ENCODE data around the gene CMTM8. TPM values are rescaled to one million over a fixed set of nuclear protein-coding genes. Genes with fewer than 3 reads are reported as not detected.
A peak's percentile ranks its signal among the peaks of the same experiment; 100 is the strongest.

CMTM8 gene
- total and polyA plus RNA-seq, 8 donors = 1.3 to 8.1 (median 5.3) TPM; not detected in 2

DNA sequence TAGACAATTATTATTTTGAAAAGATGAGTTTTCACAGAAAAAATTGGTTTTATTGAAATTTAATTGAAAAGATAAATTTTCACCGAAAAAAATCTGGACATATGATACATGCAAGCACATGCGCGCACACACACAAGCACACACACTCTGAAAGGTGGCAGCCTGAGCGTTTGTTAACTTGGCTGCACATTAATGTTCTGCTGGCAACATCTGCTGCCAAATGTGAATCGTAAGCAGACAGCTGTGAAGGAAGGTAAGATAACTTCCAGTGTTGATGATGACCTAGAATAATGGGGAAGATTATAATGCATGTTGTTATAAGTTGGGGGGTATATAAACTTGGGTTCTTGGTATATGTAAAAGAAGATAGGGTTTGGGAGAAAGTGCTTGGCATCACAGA is 134.8 kb downstream of the CMTM8 start:
- no peaks in the 10 kb centered on the region for H3K36me3 ChIP-seq
- no peak for DNase-seq
- WGBS, 5 donors = 75 to 81% (median 79%) methylated on average over 5 of the region's 5 CpGs
- H3K27ac ChIP-seq = no peak overlapping the region
- H3K4me1 ChIP-seq = no peaks in the 10 kb centered on the region
- H3K9me3 ChIP-seq = no peaks in the 10 kb centered on the region
- H3K27me3 ChIP-seq = no peaks in the 10 kb centered on the region
- H3K4me3 ChIP-seq = no peak overlapping the region
- no peak for TF ChIP-seq EP300 (IDR thresholded peaks at IDR 0.05)
- TF ChIP-seq POLR2A (IDR thresholded peaks at IDR 0.05) = no peak
- TF ChIP-seq, protein P1, sequence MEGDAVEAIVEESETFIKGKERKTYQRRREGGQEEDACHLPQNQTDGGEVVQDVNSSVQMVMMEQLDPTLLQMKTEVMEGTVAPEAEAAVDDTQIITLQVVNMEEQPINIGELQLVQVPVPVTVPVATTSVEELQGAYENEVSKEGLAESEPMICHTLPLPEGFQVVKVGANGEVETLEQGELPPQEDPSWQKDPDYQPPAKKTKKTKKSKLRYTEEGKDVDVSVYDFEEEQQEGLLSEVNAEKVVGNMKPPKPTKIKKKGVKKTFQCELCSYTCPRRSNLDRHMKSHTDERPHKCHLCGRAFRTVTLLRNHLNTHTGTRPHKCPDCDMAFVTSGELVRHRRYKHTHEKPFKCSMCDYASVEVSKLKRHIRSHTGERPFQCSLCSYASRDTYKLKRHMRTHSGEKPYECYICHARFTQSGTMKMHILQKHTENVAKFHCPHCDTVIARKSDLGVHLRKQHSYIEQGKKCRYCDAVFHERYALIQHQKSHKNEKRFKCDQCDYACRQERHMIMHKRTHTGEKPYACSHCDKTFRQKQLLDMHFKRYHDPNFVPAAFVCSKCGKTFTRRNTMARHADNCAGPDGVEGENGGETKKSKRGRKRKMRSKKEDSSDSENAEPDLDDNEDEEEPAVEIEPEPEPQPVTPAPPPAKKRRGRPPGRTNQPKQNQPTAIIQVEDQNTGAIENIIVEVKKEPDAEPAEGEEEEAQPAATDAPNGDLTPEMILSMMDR (IDR thresholded peaks at IDR 0.05) = no peak
- no peak for TF ChIP-seq POLR2AphosphoS5 (IDR thresholded peaks at IDR 0.05)
- intact Hi-C loops (cut with DNase I; ENCODE audit: low total_unique reads) = no loop called here

DNA sequence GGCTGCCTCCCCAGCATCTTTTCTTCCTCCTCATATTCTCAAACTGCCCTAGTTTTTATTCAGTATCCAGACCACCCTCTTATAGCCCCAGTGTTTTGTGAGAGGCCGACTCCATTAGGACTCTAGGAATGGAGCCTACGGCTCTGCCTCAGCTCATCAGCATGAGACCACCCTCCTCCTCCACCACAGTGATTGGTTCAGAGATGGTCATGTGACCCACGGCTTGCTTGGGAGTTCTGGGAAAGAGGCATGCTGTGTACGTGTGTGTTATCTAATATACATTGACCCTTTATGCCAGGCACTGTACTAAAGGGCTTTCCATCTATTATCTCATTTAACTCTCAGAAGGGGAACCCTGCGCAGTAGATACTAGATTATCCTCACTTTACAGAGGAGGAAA is 135.4 kb downstream of the CMTM8 start:
- 66 to 80% (median 78%) methylated on average over 5 of the region's 5 CpGs for WGBS, 5 donors
- no peaks in the 10 kb centered on the region for H3K9me3 ChIP-seq
- H3K27ac ChIP-seq = no peak overlapping the region
- no peak for TF ChIP-seq POLR2A (IDR thresholded peaks at IDR 0.05)
- no peak for TF ChIP-seq EP300 (IDR thresholded peaks at IDR 0.05)
- TF ChIP-seq, protein P1 (IDR thresholded peaks at IDR 0.05) = no peak
- no peak for TF ChIP-seq POLR2AphosphoS5 (IDR thresholded peaks at IDR 0.05)
- DNase-seq = no peak
- H3K27me3 ChIP-seq = no peaks in the 10 kb centered on the region
- H3K36me3 ChIP-seq = no peaks in the 10 kb centered on the region
- no peak overlapping the region for H3K4me3 ChIP-seq
- no peaks in the 10 kb centered on the region for H3K4me1 ChIP-seq
- intact Hi-C loops (cut with DNase I; ENCODE audit: low total_unique reads) = no loop called here

DNA sequence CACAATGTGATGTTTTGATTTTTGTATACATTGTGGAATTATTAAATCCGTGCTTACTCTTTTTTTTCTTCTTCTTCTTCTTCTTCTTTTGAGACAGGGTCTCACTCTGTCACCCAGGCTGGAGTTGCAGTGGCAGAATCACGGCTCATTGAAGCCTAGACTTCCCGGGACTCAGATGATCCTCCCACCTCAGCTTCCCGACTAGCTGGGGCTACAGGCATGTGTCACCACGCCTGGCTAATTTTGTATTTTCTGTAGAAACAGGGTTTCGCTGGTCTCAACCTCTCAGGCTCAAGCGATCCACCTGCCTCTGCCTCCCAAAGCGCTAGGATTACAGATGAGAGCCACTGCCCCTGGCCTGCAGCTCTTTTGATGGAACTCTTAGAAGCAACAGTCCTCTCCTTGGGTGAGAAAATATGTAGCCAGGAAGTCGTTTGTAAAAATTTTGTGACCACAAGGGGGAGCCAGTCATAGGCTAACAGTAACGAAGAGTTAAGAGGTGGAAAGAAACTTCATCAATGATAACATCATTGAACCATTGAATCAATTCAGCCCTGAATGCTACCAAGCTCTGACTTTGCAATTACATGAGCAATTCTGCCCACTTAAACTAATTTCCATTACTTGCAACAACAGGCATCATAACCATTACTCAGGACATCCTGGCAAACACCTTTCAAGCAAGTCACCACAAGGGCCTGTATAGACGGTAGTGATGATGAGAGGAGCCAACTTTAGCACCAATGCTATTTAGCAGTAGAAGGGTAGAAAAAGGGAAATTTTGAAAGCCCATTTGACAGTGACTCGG is 136.5 kb downstream of the CMTM8 start:
- intact Hi-C loops (cut with DNase I; ENCODE audit: low total_unique reads) = loop anchor here (5.0 kb wide), 1 partner anchor 92 kb away; no protein-coding TSS in a partner anchor
- WGBS, 5 donors = 55 to 61% (median 60%) methylated on average over 12 of the region's 12 CpGs
- Histone ChIP-seq H3K27ac (no peak overlapping the region), H3K9me3 (no peaks in the 10 kb centered on the region), H3K36me3 (no peaks in the 10 kb centered on the region), H3K27me3 (no peaks in the 10 kb centered on the region), H3K4me3 (no peak overlapping the region), H3K4me1 (no peaks in the 10 kb centered on the region)
- peak in 1 of 3 donors; percentile 19 for TF ChIP-seq POLR2AphosphoS5 (IDR thresholded peaks at IDR 0.05)
- TF ChIP-seq EP300 (IDR thresholded peaks at IDR 0.05) = no peak
- TF ChIP-seq, protein P1 (IDR thresholded peaks at IDR 0.05) = peak in 5 of 7 experiments; percentile 37 to 68 (median 65)
- no peak for TF ChIP-seq POLR2A (IDR thresholded peaks at IDR 0.05)
- DNase-seq = peak; percentile 59 to 89

DNA sequence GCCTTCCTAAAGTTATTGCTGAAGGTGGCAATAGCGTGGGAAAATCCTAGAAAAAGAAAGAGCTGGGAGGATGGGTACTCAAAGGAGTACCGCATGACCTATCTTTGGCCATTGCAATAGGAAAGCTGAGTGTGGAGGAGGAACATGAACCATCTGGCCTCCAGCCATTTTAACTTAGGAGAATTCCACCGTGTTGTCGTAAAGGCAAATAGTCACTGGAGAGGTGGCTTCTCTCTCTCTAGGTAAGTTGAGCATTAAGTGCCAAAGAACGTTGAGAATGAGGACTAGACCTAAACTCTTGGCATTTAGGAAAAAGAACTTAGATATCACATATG is 137.1 kb downstream of the CMTM8 start:
- Histone ChIP-seq H3K4me3 (no peak overlapping the region), H3K27me3 (no peaks in the 10 kb centered on the region), H3K36me3 (no peaks in the 10 kb centered on the region), H3K4me1 (no peaks in the 10 kb centered on the region), H3K9me3 (no peaks in the 10 kb centered on the region), H3K27ac (no peak overlapping the region)
- TF ChIP-seq, protein P1 (IDR thresholded peaks at IDR 0.05) = no peak
- TF ChIP-seq EP300 (IDR thresholded peaks at IDR 0.05) = no peak
- no peak for DNase-seq
- intact Hi-C loops (cut with DNase I; ENCODE audit: low total_unique reads) = loop anchor here (5.0 kb wide), 1 partner anchor 92 kb away; no protein-coding TSS in a partner anchor
- 91 to 94% (median 93%) methylated on average over 5 of the region's 5 CpGs for WGBS, 5 donors
